Neutrophil (primary cell): ENCODE measurements around the gene HAAO.

Experiments used
- H3K27ac ChIP-seq: fragments of 200-600 bp; sonication (generic); 2 replicates; pipeline ENCODE4 v1.5.1; 2016; ENCODE audit warnings: mild to moderate bottlenecking, moderate library complexity
- H3K27me3 ChIP-seq: fragments of 200-600 bp; sonication (generic); 2 replicates; pipeline ENCODE4 v1.6.0; 2016; ENCODE audit warnings: mild to moderate bottlenecking
- H3K36me3 ChIP-seq: fragments of 200-600 bp; sonication (generic); 2 replicates; pipeline ENCODE4 v1.5.1; 2017
- H3K4me1 ChIP-seq, 2 experiments: fragments of 200-600 bp in 1 of 2; sonication (generic) in 1 of 2; 1 replicate in 1 of 2; 2 replicates in 1 of 2; pipeline versions ENCODE4 v1.5.1 to v1.6.1; 2013 to 2016; ENCODE audit warnings: low read depth in 1 of 2, low read length in 1 of 2, mild to moderate bottlenecking in 1 of 2, moderate library complexity in 1 of 2; ENCODE audit not compliant: control insufficient read depth in 1 of 2, insufficient read depth in 1 of 2
- H3K4me3 ChIP-seq, 2 experiments: fragments of 200-600 bp in 1 of 2; sonication (generic) in 1 of 2; 1 replicate in 1 of 2; 2 replicates in 1 of 2; pipeline ENCODE4 v1.5.1; 2013 to 2016; ENCODE audit warnings: low read depth in 1 of 2, low read length in 1 of 2, mild to moderate bottlenecking in 1 of 2, moderate library complexity in 1 of 2
- H3K9me3 ChIP-seq: fragments of 200-600 bp; sonication (generic); 2 replicates; pipeline ENCODE4 v1.5.1; 2016
- CTCF ChIP-seq: fragments of 200-600 bp; sonication (generic); IDR thresholded peaks from 2 replicates; pipeline ENCODE4 v1.5.1; 2016; ENCODE audit warnings: antibody characterized with exemption

Gene HAAO

GRCh38 chr2:42757981-42758740 lies 34.2 kb downstream of the HAAO start:
- no peak overlapping the region for H3K4me3 ChIP-seq
- no peaks in the 10 kb centered on the region for H3K27me3 ChIP-seq
- no peak overlapping the region for H3K27ac ChIP-seq
- TF ChIP-seq CTCF: no peak
- no peaks in the 10 kb centered on the region for H3K36me3 ChIP-seq
- H3K4me1 ChIP-seq: peaks cover 65 to 68% of the 10 kb centered on the region in 2 experiments
- no peaks in the 10 kb centered on the region for H3K9me3 ChIP-seq

GRCh38 chr2:42756966-42757513 lies 35.3 kb downstream of the HAAO start:
- no peak for TF ChIP-seq CTCF
- H3K27ac ChIP-seq: no peak overlapping the region
- peaks cover 65 to 68% of the 10 kb centered on the region in 2 experiments for H3K4me1 ChIP-seq

GRCh38 chr2:42756150-42756775 lies 36.1 kb downstream of the HAAO start:
- no peaks in the 10 kb centered on the region for H3K27me3 ChIP-seq
- no peaks in the 10 kb centered on the region for H3K36me3 ChIP-seq
- H3K9me3 ChIP-seq: no peaks in the 10 kb centered on the region

More at GRCh38 chr2:42756966-42757513, 35.3 kb downstream of the HAAO start:
- Histone ChIP-seq H3K36me3 (no peaks in the 10 kb centered on the region), H3K27me3 (no peaks in the 10 kb centered on the region), H3K9me3 (no peaks in the 10 kb centered on the region), H3K4me3 (no peak overlapping the region)

GRCh38 chr2:42755191-42755880 lies 37.0 kb downstream of the HAAO start:
- H3K4me3 ChIP-seq: peak overlapping the region in 1 of 2 experiments; percentile 38
- H3K4me1 ChIP-seq: peaks cover 65 to 68% of the 10 kb centered on the region in 2 experiments
- no peaks in the 10 kb centered on the region for H3K36me3 ChIP-seq
- H3K27me3 ChIP-seq: no peaks in the 10 kb centered on the region
- H3K9me3 ChIP-seq: no peaks in the 10 kb centered on the region
- no peak for TF ChIP-seq CTCF
- H3K27ac ChIP-seq: peak overlapping the region; percentile 96

More at GRCh38 chr2:42756150-42756775, 36.1 kb downstream of the HAAO start:
- peaks cover 65 to 68% of the 10 kb centered on the region in 2 experiments for H3K4me1 ChIP-seq
- H3K27ac ChIP-seq: peak overlapping the region; percentile 96
- no peak for TF ChIP-seq CTCF
- no peak overlapping the region for H3K4me3 ChIP-seq

- H3K4me1 ChIP-seq: peaks cover 60 to 65% of the 10 kb centered on the region in 2 experiments
- no peak for TF ChIP-seq CTCF
- no peaks in the 10 kb centered on the region for H3K36me3 ChIP-seq
- peak overlapping the region; percentile 96 for H3K27ac ChIP-seq
- H3K4me3 ChIP-seq: no peak overlapping the region
- H3K27me3 ChIP-seq: no peaks in the 10 kb centered on the region
- no peaks in the 10 kb centered on the region for H3K9me3 ChIP-seq
Measured at GRCh38 chr2:42754776-42755140, 37.6 kb downstream of the HAAO start.
